GM13976 (cell line): ENCODE data around the gene ARAP1.

Experiments
- DNase-seq: peaks from one replicate; pipeline ENCODE4 v3.0.0; 2012; ENCODE audit warnings: low spot score
- CTCF ChIP-seq: IDR thresholded peaks from 2 replicates; pipeline ENCODE4 v1.5.1; 2012; ENCODE audit warnings: borderline replicate concordance, mild to moderate bottlenecking; ENCODE audit not compliant: insufficient read depth; ENCODE audit errors: extremely low read depth, missing control alignments, control extremely low read depth
- in situ Hi-C: fragments of 300-500 bp; cut with MboI; formaldehyde crosslinking; loops from one replicate; pipeline ENCODE4 v1.12.0; 2022; ENCODE audit warnings: low sequenced_read_pairs, mixed read lengths, inconsistent platforms; ENCODE audit not compliant: unreplicated experiment

The ARAP1 gene

DNA sequence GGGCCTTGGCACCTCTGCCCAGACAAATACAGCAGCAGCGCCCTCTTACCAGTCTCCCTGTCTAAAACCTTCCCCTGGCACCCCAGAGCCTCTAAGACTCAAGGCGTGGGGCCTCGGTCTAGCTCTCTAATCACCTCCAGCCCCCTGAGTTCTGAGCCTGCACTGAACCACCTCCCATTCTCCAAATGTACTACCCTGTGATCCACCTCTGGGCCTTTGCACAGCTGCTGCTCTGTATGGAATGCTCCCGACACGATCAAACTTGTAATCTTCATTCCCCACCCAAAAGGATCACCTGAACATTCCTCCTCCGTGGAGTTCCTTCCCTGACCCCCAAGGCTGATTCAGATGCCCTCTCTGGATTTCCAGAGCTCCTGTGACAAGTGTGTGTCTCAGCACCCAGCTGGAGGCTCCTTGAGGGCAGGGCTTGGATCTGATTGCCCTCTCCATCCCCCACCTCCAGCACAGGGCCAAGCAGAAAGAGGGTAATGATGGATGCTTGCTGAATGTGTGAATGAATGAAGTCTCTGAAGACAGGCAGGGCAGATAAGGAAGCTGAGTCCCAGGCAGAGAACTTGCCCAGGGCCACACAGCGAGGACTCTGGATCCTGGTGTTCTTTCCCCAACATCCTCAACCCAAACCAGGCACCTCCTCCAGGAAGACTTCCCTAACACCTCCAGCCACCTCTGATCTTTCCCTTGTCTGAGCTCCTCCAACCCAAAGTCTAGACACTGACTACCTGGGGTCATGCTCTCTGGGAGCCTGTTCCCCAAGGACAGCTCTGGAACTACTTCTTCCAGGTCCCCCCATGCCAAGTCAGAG is 23.3 kb upstream of the ARAP1 start:
- DNase-seq = no peak
- in situ Hi-C loops = no loop called here
- TF ChIP-seq CTCF = no peak

- no peak for TF ChIP-seq CTCF
- in situ Hi-C loops = no loop called here
- DNase-seq = no peak
Measured at GRCh38 chr11:72774499-72774898, 22.3 kb upstream of the ARAP1 start.

DNA sequence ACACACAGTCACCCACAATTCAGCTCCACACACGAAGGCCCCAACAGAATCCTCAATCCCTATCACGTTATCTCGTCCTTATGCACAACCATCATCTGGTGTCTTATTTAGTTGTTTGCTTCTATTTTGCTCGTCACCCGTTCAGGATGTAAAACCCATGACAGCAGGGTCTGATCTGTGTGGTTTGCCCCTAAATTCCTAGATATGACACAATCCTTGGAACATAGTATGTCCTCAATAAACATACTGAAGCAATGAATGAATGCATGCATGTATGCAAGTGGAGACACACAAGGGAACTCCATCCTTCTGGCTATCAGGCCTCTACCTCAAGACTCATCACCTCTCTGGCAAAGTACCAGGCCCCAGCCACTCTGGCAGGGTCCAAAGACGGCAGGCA is 21.5 kb upstream of the ARAP1 start:
- TF ChIP-seq CTCF = no peak
- DNase-seq = no peak
- in situ Hi-C loops = no loop called here

DNA sequence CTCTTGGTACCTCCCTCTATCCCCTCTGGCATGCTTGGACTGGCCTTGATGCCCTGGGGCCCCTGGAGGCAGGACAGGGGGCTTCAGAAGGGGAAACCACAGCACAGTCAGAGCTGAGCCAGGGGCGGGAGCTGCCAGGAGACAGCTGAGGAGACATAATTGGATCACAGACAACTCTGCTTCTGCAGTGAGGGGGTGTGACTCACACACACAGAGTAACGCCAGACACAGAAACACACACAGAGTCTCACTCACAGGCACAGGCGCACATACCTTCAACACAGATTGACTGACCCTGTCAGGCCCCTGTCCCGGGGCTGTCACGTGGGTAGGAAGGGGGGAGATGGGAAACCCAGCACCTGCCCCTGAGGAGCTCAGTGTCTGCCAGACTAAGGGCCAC is 21.1 kb upstream of the ARAP1 start:
- no peak for DNase-seq
- TF ChIP-seq CTCF = no peak
- in situ Hi-C loops = no loop called here

- in situ Hi-C loops = no loop called here
- no peak for DNase-seq
- no peak for TF ChIP-seq CTCF
Measured at GRCh38 chr11:72772059-72772458, 19.9 kb upstream of the ARAP1 start.

DNA sequence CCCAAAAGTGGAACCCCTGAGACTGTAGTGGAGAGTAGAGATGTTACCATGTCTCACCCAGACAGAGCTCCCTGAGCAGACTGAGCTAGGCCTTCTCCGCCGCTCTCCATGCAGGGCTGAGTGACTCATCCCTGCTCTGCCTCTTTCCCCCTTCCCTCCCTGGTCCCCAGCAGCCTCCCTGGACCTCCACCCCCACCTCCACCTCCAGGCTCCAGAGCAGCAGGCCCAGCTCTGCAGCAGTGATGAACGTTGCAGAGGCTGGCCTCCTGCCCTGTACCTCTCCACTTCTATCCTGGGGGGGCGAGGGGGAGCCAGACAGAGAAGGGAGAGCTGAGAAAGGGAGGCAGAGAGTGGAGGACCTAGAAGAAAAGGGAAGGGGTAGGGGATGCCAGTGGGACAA is 19.3 kb upstream of the ARAP1 start:
- TF ChIP-seq CTCF = no peak
- in situ Hi-C loops = no loop called here
- no peak for DNase-seq
